CMK (cell line): ENCODE results near the gene TRIM6.
"Not testable (repeated sequence)": the region's sequence is repeated elsewhere in the genome, so short reads cannot be mapped to it uniquely, and the experiment has no call there.

Experiments used
- DNase-seq: peaks from one replicate; pipeline ENCODE4 v3.0.0-alpha.2; 2010; ENCODE audit warnings: low read depth

The TRIM6 gene

GRCh38 chr11:5604896-5605295 lies 8.5 kb downstream of the TRIM6 start:
- DNase-seq: no peak

GRCh38 chr11:5605849-5606248 lies 9.4 kb downstream of the TRIM6 start:
- no peak for DNase-seq

GRCh38 chr11:5608808-5609207 lies 12.4 kb downstream of the TRIM6 start:
- no peak for DNase-seq

GRCh38 chr11:5610446-5610845 lies 14.0 kb downstream of the TRIM6 start:
- no peak for DNase-seq

- no peak for DNase-seq
Measured at GRCh38 chr11:5611627-5612026, 15.2 kb downstream of the TRIM6 start.

- DNase-seq: no peak
Measured at GRCh38 chr11:5618807-5619206, 22.4 kb downstream of the TRIM6 start.

- no peak for DNase-seq
Measured at GRCh38 chr11:5620651-5621521, 24.4 kb downstream of the TRIM6 start.

- DNase-seq: no peak
Measured at GRCh38 chr11:5621580-5621979, 25.1 kb downstream of the TRIM6 start.

GRCh38 chr11:5622802-5623201 lies 26.4 kb downstream of the TRIM6 start:
- no peak for DNase-seq

GRCh38 chr11:5624489-5625279 lies 28.2 kb downstream of the TRIM6 start, which contains the start of gene TRIM34:
TSS of gene TRIM34 (plus strand) at chr11:5625001. CDS start at chr11:5632332, 7,331 bp downstream.
- DNase-seq: no peak

GRCh38 chr11:5625281-5625680 lies 28.8 kb downstream of the TRIM6 start:
- no peak for DNase-seq

- DNase-seq: no peak
Measured at GRCh38 chr11:5626196-5626595, 29.8 kb downstream of the TRIM6 start.

- DNase-seq: no peak
Measured at GRCh38 chr11:5631417-5631816, 35.0 kb downstream of the TRIM6 start.

- no peak for DNase-seq
Measured at GRCh38 chr11:5631969-5632635, 35.7 kb downstream of the TRIM6 start.

GRCh38 chr11:5639953-5640352 lies 43.5 kb downstream of the TRIM6 start:
- no peak for DNase-seq

GRCh38 chr11:5643585-5643984 lies 47.1 kb downstream of the TRIM6 start:
- no peak for DNase-seq

GRCh38 chr11:5646139-5646538 lies 49.7 kb downstream of the TRIM6 start:
- DNase-seq: no peak

- no peak for DNase-seq
Measured at GRCh38 chr11:5655474-5655873, 59.0 kb downstream of the TRIM6 start.

GRCh38 chr11:5656956-5657355 lies 60.5 kb downstream of the TRIM6 start:
- DNase-seq: not testable (repeated sequence)

- no peak for DNase-seq
Measured at GRCh38 chr11:5658318-5658717, 61.9 kb downstream of the TRIM6 start.
